Pancreas (tissue), 10 donors: ENCODE measurements around the gene SLC9A4. TPM values are rescaled to one million over a fixed set of nuclear protein-coding genes. Genes with fewer than 3 reads are reported as not detected.

Experiments used
- ATAC-seq, 4 donors: fragments of 200-7000 bp; cut with Tn5 transposase; one replicate each; pipeline versions ENCODE4 v1.8.0 to v1.9.1; 2020; ENCODE audit warnings: mild to moderate bottlenecking in 4 of 4, moderate library complexity in 4 of 4
- DNase-seq, 6 donors: peaks; one replicate each; pipeline ENCODE4 v3.0.0-alpha.2; 2020
- FAIRE-seq: peaks from 2 replicates; lab custom pipeline; 2012; peaks lifted over from hg19 to GRCh38; lab: Jason Lieb, UNC
- H3K27ac ChIP-seq, 4 donors: fragments of 200-600 bp; sonication (generic); 1 replicate in 3 of 4; 2 replicates in 1 of 4; pipeline versions ENCODE4 v1.5.0 to v1.8.0; 2020
- H3K27me3 ChIP-seq, 4 donors: fragments of 200-600 bp; one replicate each; pipeline ENCODE4 v1.8.0; 2021
- H3K36me3 ChIP-seq, 3 donors: fragments of 200-600 bp; sonication (generic) in 1 of 3; one replicate each; pipeline versions ENCODE4 v1.5.0 to v1.8.0; 2020 to 2021
- H3K4me1 ChIP-seq, 3 donors: fragments of 200-600 bp; one replicate each; pipeline ENCODE4 v1.8.0; 2021
- H3K4me3 ChIP-seq, 4 donors: fragments of 200-600 bp; sonication (generic) in 2 of 4; one replicate each; pipeline versions ENCODE4 v1.5.0 to v1.8.0; 2020 to 2021
- H3K9me3 ChIP-seq, 4 donors: fragments of 200-600 bp; one replicate each; pipeline ENCODE4 v1.8.0; 2021
- CTCF ChIP-seq, 4 donors: fragments of 200-600 bp; sonication (generic) in 3 of 4; IDR thresholded peaks; one replicate each; pipeline versions ENCODE4 v1.5.0 to v1.8.0; 2021; ENCODE audit warnings: antibody characterized with exemption in 4 of 4
- WGBS, 2 donors: extraction: QIAGEN DNeasy Blood & Tissue Kit; methylation state at CpG; one replicate each; pipeline ENCODE4 v1.1.7; 2013; 5-methylcytosine and 5-hydroxymethylcytosine counted together
- intact Hi-C, 3 donors: fragments of 100-400 bp; cut with DNase I; formaldehyde crosslinking; loops; one replicate each; pipeline versions ENCODE4 v1.11.1 to v1.14.2; 2022
- polyA plus RNA-seq, 2 donors: library from polyadenylated mRNA; stranded (reverse); fragments of 200-250 nt; gene quantifications; one replicate each; pipeline ENCODE4 v1.2.3, GENCODE V29; 2013
- total RNA-seq, 6 donors: library from RNA; stranded (reverse); fragmentation: NEBNext Ultra II Directional in 4 of 6; extraction: Animal tissue kit (Norgen Biotek cat#: 25700) in 4 of 6; gene quantifications; one replicate each; pipeline versions ENCODE4 v1.2.1 to v1.2.4, GENCODE V29; 2021 to 2023
- donor health status: healthy with polysubstance abuse.
- donor health status: DM: no; HTN: no; CAD: no; lungs with moderate emphysema.
- donor health status: DM: no; HTN: no; CAD: no.
- donor health status: control.
- donor health status: control.
- donor health status: Bipolar disorder and iron deficiency.
- donor health status: DM: yes; HTN: yes; CAD: no.
- donor health status: DM: no; HTN: no; CAD: no.
- donor health status: DM: no; HTN: no; CAD: no.
- donor health status: DM: yes; HTN: yes; CAD: no.

SLC9A4 gene
- total and polyA plus RNA-seq, 8 donors: 0.03 to 0.41 (median 0.09) TPM; not detected in 5

GRCh38 chr2:102509749-102510148, 36.7 kb downstream of the SLC9A4 start:
- Histone ChIP-seq H3K9me3 (no peaks in the 10 kb centered on the region), H3K27ac (no peak overlapping the region), H3K36me3 (no peaks in the 10 kb centered on the region), H3K27me3 (no peaks in the 10 kb centered on the region), H3K4me1 (no peaks in the 10 kb centered on the region), H3K4me3 (no peak overlapping the region)
- WGBS, 2 donors: 74 to 75% methylated on average over 2 of the region's 2 CpGs
- intact Hi-C loops: no loop called here
- FAIRE-seq (no peak), ATAC-seq (peak in 1 of 4 donors; percentile 57), DNase-seq (no peak)
- TF ChIP-seq CTCF (IDR thresholded peaks at IDR 0.05): no peak

- Histone ChIP-seq H3K27me3 (no peaks in the 10 kb centered on the region), H3K4me3 (no peak overlapping the region), H3K27ac (no peak overlapping the region), H3K4me1 (no peaks in the 10 kb centered on the region), H3K9me3 (no peaks in the 10 kb centered on the region), H3K36me3 (no peaks in the 10 kb centered on the region)
- ATAC-seq (no peak), DNase-seq (no peak), FAIRE-seq (peak; percentile 32)
- intact Hi-C loops: no loop called here
- no peak for TF ChIP-seq CTCF (IDR thresholded peaks at IDR 0.05)
- 46 to 71% methylated on average over 2 of the region's 2 CpGs for WGBS, 2 donors
Observed at GRCh38 chr2:102510791-102511575, 38.0 kb downstream of the SLC9A4 start.

GRCh38 chr2:102512161-102512560, 39.1 kb downstream of the SLC9A4 start:
- Histone ChIP-seq H3K9me3 (no peaks in the 10 kb centered on the region), H3K27me3 (no peaks in the 10 kb centered on the region), H3K27ac (no peak overlapping the region), H3K36me3 (no peaks in the 10 kb centered on the region), H3K4me1 (no peaks in the 10 kb centered on the region), H3K4me3 (no peak overlapping the region)
- FAIRE-seq: no peak
- no peak for TF ChIP-seq CTCF (IDR thresholded peaks at IDR 0.05)
- no peak for DNase-seq
- no peak for ATAC-seq
- 69 to 73% methylated on average over 4 of the region's 4 CpGs for WGBS, 2 donors
- intact Hi-C loops: no loop called here

- FAIRE-seq (no peak), DNase-seq (no peak), ATAC-seq (no peak)
- Histone ChIP-seq H3K4me3 (no peak overlapping the region), H3K9me3 (no peaks in the 10 kb centered on the region), H3K27ac (no peak overlapping the region), H3K27me3 (no peaks in the 10 kb centered on the region), H3K4me1 (no peaks in the 10 kb centered on the region), H3K36me3 (no peaks in the 10 kb centered on the region)
- intact Hi-C loops: no loop called here
- 93 to 94% methylated on average over 11 of the region's 11 CpGs for WGBS, 2 donors
- TF ChIP-seq CTCF (IDR thresholded peaks at IDR 0.05): no peak
Observed at GRCh38 chr2:102513355-102513939, 40.4 kb downstream of the SLC9A4 start.
